ENCODE data around the gene PKIB.
"Not testable (repeated sequence)": the region's sequence is repeated elsewhere in the genome, so short reads cannot be mapped to it uniquely, and the experiment has no call there.

Gene PKIB

GRCh38 chr6:122734529-122735395 lies 124.6 kb downstream of the PKIB start:
- no peak overlapping the region for H3K4me3 ChIP-seq (ENCODE audit: low read depth, low read length)
- no peak for DNase-seq (ENCODE audit: low read depth)

GRCh38 chr6:122735582-122735981 lies 125.4 kb downstream of the PKIB start:
- no peak for DNase-seq (ENCODE audit: low read depth)
- H3K4me3 ChIP-seq (ENCODE audit: low read depth, low read length), result no peak overlapping the region

GRCh38 chr6:122736163-122736562 lies 126.0 kb downstream of the PKIB start:
- no peak for DNase-seq (ENCODE audit: low read depth)
- no peak overlapping the region for H3K4me3 ChIP-seq (ENCODE audit: low read depth, low read length)

GRCh38 chr6:122736616-122737015 lies 126.4 kb downstream of the PKIB start:
- no peak overlapping the region for H3K4me3 ChIP-seq (ENCODE audit: low read depth, low read length)
- no peak for DNase-seq (ENCODE audit: low read depth)

- no peak overlapping the region for H3K4me3 ChIP-seq (ENCODE audit: low read depth, low read length)
These were observed 129.9 kb downstream of the PKIB start for GRCh38 chr6:122740091-122740490.

GRCh38 chr6:122740936-122741335 lies 130.7 kb downstream of the PKIB start:
- no peak for DNase-seq (ENCODE audit: low read depth)
- no peak overlapping the region for H3K4me3 ChIP-seq (ENCODE audit: low read depth, low read length)

More at GRCh38 chr6:122740091-122740490, 129.9 kb downstream of the PKIB start:
- no peak for DNase-seq (ENCODE audit: low read depth)

- H3K4me3 ChIP-seq (ENCODE audit: low read depth, low read length); DNase-seq (ENCODE audit: low read depth): not testable (repeated sequence)
These were observed 134.0 kb downstream of the PKIB start for GRCh38 chr6:122744247-122744646.

- DNase-seq (ENCODE audit: low read depth); H3K4me3 ChIP-seq (ENCODE audit: low read depth, low read length): not testable (repeated sequence)
These were observed 134.7 kb downstream of the PKIB start for GRCh38 chr6:122744856-122745255.

- no peak overlapping the region for H3K4me3 ChIP-seq (ENCODE audit: low read depth, low read length)
- DNase-seq (ENCODE audit: low read depth), result no peak
These were observed 136.5 kb downstream of the PKIB start for GRCh38 chr6:122746688-122747087.

- no peak overlapping the region for H3K4me3 ChIP-seq (ENCODE audit: low read depth, low read length)
- no peak for DNase-seq (ENCODE audit: low read depth)
These were observed 137.4 kb downstream of the PKIB start for GRCh38 chr6:122747573-122747972.

GRCh38 chr6:122748945-122749344 lies 138.7 kb downstream of the PKIB start:
- DNase-seq (ENCODE audit: low read depth); H3K4me3 ChIP-seq (ENCODE audit: low read depth, low read length): not testable (repeated sequence)

- no peak overlapping the region for H3K4me3 ChIP-seq (ENCODE audit: low read depth, low read length)
- no peak for DNase-seq (ENCODE audit: low read depth)
These were observed 139.3 kb downstream of the PKIB start for GRCh38 chr6:122749451-122750050.

- DNase-seq (ENCODE audit: low read depth), result no peak
- no peak overlapping the region for H3K4me3 ChIP-seq (ENCODE audit: low read depth, low read length)
These were observed 141.1 kb downstream of the PKIB start for GRCh38 chr6:122751326-122751725.

GRCh38 chr6:122752459-122752858 lies 142.3 kb downstream of the PKIB start:
- DNase-seq (ENCODE audit: low read depth), result no peak
- no peak overlapping the region for H3K4me3 ChIP-seq (ENCODE audit: low read depth, low read length)

GRCh38 chr6:122753000-122753687 lies 142.9 kb downstream of the PKIB start:
- no peak overlapping the region for H3K4me3 ChIP-seq (ENCODE audit: low read depth, low read length)
- no peak for DNase-seq (ENCODE audit: low read depth)

GRCh38 chr6:122753688-122754056 lies 143.5 kb downstream of the PKIB start:
- no peak overlapping the region for H3K4me3 ChIP-seq (ENCODE audit: low read depth, low read length)
- DNase-seq (ENCODE audit: low read depth), result no peak

- no peak for DNase-seq (ENCODE audit: low read depth)
- H3K4me3 ChIP-seq (ENCODE audit: low read depth, low read length), result no peak overlapping the region
These were observed 144.1 kb downstream of the PKIB start for GRCh38 chr6:122754191-122754731.

GRCh38 chr6:122755901-122756300 lies 145.7 kb downstream of the PKIB start:
- no peak for DNase-seq (ENCODE audit: low read depth)
- no peak overlapping the region for H3K4me3 ChIP-seq (ENCODE audit: low read depth, low read length)

- no peak overlapping the region for H3K4me3 ChIP-seq (ENCODE audit: low read depth, low read length)
- no peak for DNase-seq (ENCODE audit: low read depth)
These were observed 148.7 kb downstream of the PKIB start for GRCh38 chr6:122758927-122759334.

GRCh38 chr6:122760330-122760729 lies 150.1 kb downstream of the PKIB start:
- H3K4me3 ChIP-seq (ENCODE audit: low read depth, low read length), result no peak overlapping the region
- no peak for DNase-seq (ENCODE audit: low read depth)

All from skeletal muscle cell (primary cell).